ENCODE measurements around the gene TMTC3.

GRCh38 chr12:88243982-88244381 lies 101.9 kb downstream of the TMTC3 start:
- TF ChIP-seq, protein P1, sequence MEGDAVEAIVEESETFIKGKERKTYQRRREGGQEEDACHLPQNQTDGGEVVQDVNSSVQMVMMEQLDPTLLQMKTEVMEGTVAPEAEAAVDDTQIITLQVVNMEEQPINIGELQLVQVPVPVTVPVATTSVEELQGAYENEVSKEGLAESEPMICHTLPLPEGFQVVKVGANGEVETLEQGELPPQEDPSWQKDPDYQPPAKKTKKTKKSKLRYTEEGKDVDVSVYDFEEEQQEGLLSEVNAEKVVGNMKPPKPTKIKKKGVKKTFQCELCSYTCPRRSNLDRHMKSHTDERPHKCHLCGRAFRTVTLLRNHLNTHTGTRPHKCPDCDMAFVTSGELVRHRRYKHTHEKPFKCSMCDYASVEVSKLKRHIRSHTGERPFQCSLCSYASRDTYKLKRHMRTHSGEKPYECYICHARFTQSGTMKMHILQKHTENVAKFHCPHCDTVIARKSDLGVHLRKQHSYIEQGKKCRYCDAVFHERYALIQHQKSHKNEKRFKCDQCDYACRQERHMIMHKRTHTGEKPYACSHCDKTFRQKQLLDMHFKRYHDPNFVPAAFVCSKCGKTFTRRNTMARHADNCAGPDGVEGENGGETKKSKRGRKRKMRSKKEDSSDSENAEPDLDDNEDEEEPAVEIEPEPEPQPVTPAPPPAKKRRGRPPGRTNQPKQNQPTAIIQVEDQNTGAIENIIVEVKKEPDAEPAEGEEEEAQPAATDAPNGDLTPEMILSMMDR (IDR thresholded peaks at IDR 0.05) = no peak
- TF ChIP-seq EP300 (IDR thresholded peaks at IDR 0.05) = no peak

Data from upper lobe of left lung (tissue), 4 donors.